GM11168 (cell line): ENCODE results near the gene ZDHHC11B.
"Not testable (repeated sequence)": the region's sequence is repeated elsewhere in the genome, so short reads cannot be mapped to it uniquely, and the experiment has no call there.

ENCODE experiments used
- in situ Hi-C: fragments of 300-500 bp; cut with MboI; formaldehyde crosslinking; loops from one replicate; pipeline ENCODE4 v1.12.0; 2022; ENCODE audit warnings: low sequenced_read_pairs; ENCODE audit not compliant: unreplicated experiment

Gene ZDHHC11B

GRCh38 chr5:784428-785177 is at the start of gene ZDHHC11B:
Gene ZDHHC11B (minus strand): TSS chr5:784729. CDS start chr5:766919, 17,810 bp downstream.
- in situ Hi-C loops: not testable (repeated sequence)

GRCh38 chr5:834013-834412 is 49.5 kb upstream of the ZDHHC11B start:
- in situ Hi-C loops: not testable (repeated sequence)

GRCh38 chr5:828194-828593 is 43.7 kb upstream of the ZDHHC11B start:
- in situ Hi-C loops: not testable (repeated sequence)

GRCh38 chr5:825544-825943 is 41.0 kb upstream of the ZDHHC11B start:
- in situ Hi-C loops: not testable (repeated sequence)

GRCh38 chr5:821504-821903 is 37.0 kb upstream of the ZDHHC11B start:
- in situ Hi-C loops: no loop called here

GRCh38 chr5:820245-820644 is 35.7 kb upstream of the ZDHHC11B start:
- in situ Hi-C loops: no loop called here

GRCh38 chr5:819078-819477 is 34.5 kb upstream of the ZDHHC11B start:
- in situ Hi-C loops: no loop called here

GRCh38 chr5:816176-816575 is 31.6 kb upstream of the ZDHHC11B start:
- in situ Hi-C loops: no loop called here

GRCh38 chr5:815449-815848 is 30.9 kb upstream of the ZDHHC11B start:
- in situ Hi-C loops: no loop called here

- in situ Hi-C loops: not testable (repeated sequence)
These were observed 29.0 kb upstream of the ZDHHC11B start for GRCh38 chr5:813575-813974.

GRCh38 chr5:811384-811783 is 26.9 kb upstream of the ZDHHC11B start:
- in situ Hi-C loops: not testable (repeated sequence)

GRCh38 chr5:807719-808514 is 23.4 kb upstream of the ZDHHC11B start:
- in situ Hi-C loops: not testable (repeated sequence)

GRCh38 chr5:801472-801871 is 16.9 kb upstream of the ZDHHC11B start:
- in situ Hi-C loops: no loop called here

- in situ Hi-C loops: not testable (repeated sequence)
These were observed 16.5 kb upstream of the ZDHHC11B start for GRCh38 chr5:801055-801454.

GRCh38 chr5:798505-799138 is 14.1 kb upstream of the ZDHHC11B start:
- in situ Hi-C loops: loop anchor here (5.0 kb wide), 1 partner anchor 86 kb away; no protein-coding TSS in a partner anchor

- in situ Hi-C loops: loop anchor here (5.0 kb wide), 1 partner anchor 86 kb away; no protein-coding TSS in a partner anchor
These were observed 13.5 kb upstream of the ZDHHC11B start for GRCh38 chr5:797986-798385.

GRCh38 chr5:795873-796272 is 11.3 kb upstream of the ZDHHC11B start:
- in situ Hi-C loops: loop anchor here (5.0 kb wide), 1 partner anchor 84 kb away; no protein-coding TSS in a partner anchor

- in situ Hi-C loops: loop anchor here (5.0 kb wide), 1 partner anchor 83 kb away; no protein-coding TSS in a partner anchor
These were observed 10.4 kb upstream of the ZDHHC11B start for GRCh38 chr5:794948-795347.

- in situ Hi-C loops: not testable (repeated sequence)
These were observed 4.2 kb upstream of the ZDHHC11B start for GRCh38 chr5:788703-789102.

- in situ Hi-C loops: not testable (repeated sequence)
These were observed 3.3 kb upstream of the ZDHHC11B start for GRCh38 chr5:787857-788233.
